Aorta (tissue), 5 donors: ENCODE data around the gene CTNND1. TPM values are rescaled to one million over a fixed set of nuclear protein-coding genes. Genes with fewer than 3 reads are reported as not detected.

Source experiments
- ATAC-seq: fragments of 200-7000 bp; cut with Tn5 transposase; one replicate; pipeline ENCODE4 v1.9.1; 2022; ENCODE audit warnings: moderate library complexity; ENCODE audit not compliant: low FRiP score
- DNase-seq, 2 donors: peaks; one replicate each; pipeline ENCODE4 v3.0.0-alpha.2; 2020
- H3K27ac ChIP-seq, 2 donors: one replicate each; pipeline ENCODE4 v1.5.1; 2013; ENCODE audit warnings: low read length in 2 of 2, mild to moderate bottlenecking in 2 of 2, moderate library complexity in 2 of 2, control low read depth in 1 of 2, inconsistent platforms in 1 of 2, low read depth in 1 of 2
- H3K27me3 ChIP-seq, 2 donors: one replicate each; pipeline ENCODE4 v1.6.1; 2013; ENCODE audit warnings: control low read depth in 1 of 2, low read length in 1 of 2, mild to moderate bottlenecking in 1 of 2, moderate library complexity in 1 of 2; ENCODE audit not compliant: insufficient read depth in 2 of 2, control insufficient read depth in 1 of 2
- H3K36me3 ChIP-seq, 2 donors: one replicate each; pipeline ENCODE4 v1.6.1; 2013; ENCODE audit warnings: control low read depth in 1 of 2, low read length in 1 of 2, mild to moderate bottlenecking in 1 of 2; ENCODE audit not compliant: insufficient read depth in 2 of 2, control insufficient read depth in 1 of 2
- H3K4me1 ChIP-seq, 2 donors: one replicate each; pipeline ENCODE4 v1.6.1; 2013; ENCODE audit warnings: low read length in 2 of 2, control low read depth in 1 of 2, mild to moderate bottlenecking in 1 of 2, moderate library complexity in 1 of 2; ENCODE audit not compliant: insufficient read depth in 2 of 2, control insufficient read depth in 1 of 2
- H3K4me3 ChIP-seq, 2 donors: one replicate each; pipeline ENCODE4 v1.5.1; 2013; ENCODE audit warnings: low read length in 2 of 2, control low read depth in 1 of 2, mild to moderate bottlenecking in 1 of 2
- H3K9me3 ChIP-seq: one replicate; pipeline ENCODE4 v1.6.1; 2013; ENCODE audit warnings: mild to moderate bottlenecking, low read length; ENCODE audit not compliant: control insufficient read depth
- WGBS, 2 donors: extraction: QIAGEN DNeasy Blood & Tissue Kit; methylation state at CpG; one replicate each; pipeline ENCODE4 v1.1.7; 2013; 5-methylcytosine and 5-hydroxymethylcytosine counted together
- intact Hi-C, 2 donors: fragments of 100-400 bp; cut with DNase I; formaldehyde crosslinking; loops; one replicate each; pipeline versions ENCODE4 v1.14.2 to v1.15.0; 2022
- polyA plus RNA-seq, 2 donors: library from polyadenylated mRNA; stranded (reverse); fragments of 200-250 nt; gene quantifications; one replicate each; pipeline ENCODE4 v1.2.3, GENCODE V29; 2013
- total RNA-seq, 2 donors: library from RNA; stranded (reverse); fragmentation: NEBNext Ultra II Directional; extraction: Animal tissue kit (Norgen Biotek cat#: 25700); gene quantifications; one replicate each; pipeline ENCODE4 v1.2.1, GENCODE V29; 2021
- donor health status: healthy with polysubstance abuse.
- donor health status: Bipolar disorder and iron deficiency.
- donor health status: DM: no; HTN: no; CAD: no.
- donor health status: DM: no; HTN: no; CAD: no.
- donor health status: DM: yes; HTN: yes; CAD: no.

Gene CTNND1
- total and polyA plus RNA-seq, 4 donors, result 31.6 to 213 (median 101) TPM

GRCh38 chr11:57792870-57793269 is 31.3 kb downstream of the CTNND1 start:
- Histone ChIP-seq H3K4me1 (peaks cover 1 to 6% of the 10 kb centered on the region in 2 donors), H3K27ac (no peak overlapping the region), H3K9me3 (no peaks in the 10 kb centered on the region), H3K36me3 (peaks cover 3 to 12% of the 10 kb centered on the region in 2 donors), H3K27me3 (no peaks in the 10 kb centered on the region), H3K4me3 (no peak overlapping the region)
- peak; percentile 40 for ATAC-seq
- intact Hi-C loops, result no loop called here
- no peak for DNase-seq

DNA sequence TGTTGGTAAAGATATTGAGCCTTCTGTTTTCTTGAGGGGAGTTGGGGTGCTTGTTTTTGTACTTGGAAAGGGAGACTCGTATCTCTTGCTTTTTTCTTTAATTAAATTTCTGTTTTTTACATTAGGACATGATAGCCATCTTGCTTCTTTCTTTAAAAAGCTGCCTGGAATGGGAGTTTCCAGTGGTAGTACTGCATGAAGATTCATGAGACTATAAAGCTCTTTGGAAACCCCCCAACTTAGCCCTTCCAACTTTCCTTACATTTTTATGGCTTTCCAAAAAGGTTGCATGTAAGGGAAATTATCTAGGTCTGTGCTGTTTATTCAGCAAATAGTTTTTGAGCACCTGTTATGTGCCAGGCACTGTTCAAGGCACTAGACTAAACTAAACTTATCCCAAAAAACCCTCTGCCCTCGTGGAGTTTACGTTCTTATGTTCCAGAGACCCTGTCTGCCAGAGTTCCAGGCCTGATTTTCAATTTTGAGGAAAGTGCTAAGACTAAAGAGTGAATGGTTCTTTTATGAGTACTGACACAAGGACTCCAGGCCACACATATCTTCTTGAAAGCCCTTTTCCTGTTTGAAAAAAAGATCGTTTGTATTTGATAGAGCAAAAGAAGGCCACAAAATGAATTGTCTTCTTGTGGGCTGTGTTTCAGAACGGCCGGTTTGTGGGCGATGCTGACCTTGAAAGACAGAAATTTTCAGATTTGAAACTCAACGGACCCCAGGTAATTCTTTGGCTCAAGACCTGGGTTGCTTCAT is 31.9 kb downstream of the CTNND1 start:
- Histone ChIP-seq H3K9me3 (no peaks in the 10 kb centered on the region), H3K27ac (no peak overlapping the region), H3K4me1 (peaks cover 1 to 5% of the 10 kb centered on the region in 2 donors), H3K27me3 (no peaks in the 10 kb centered on the region), H3K36me3 (peaks cover 3 to 12% of the 10 kb centered on the region in 2 donors), H3K4me3 (no peak overlapping the region)
- DNase-seq, result no peak
- 65 to 70% methylated on average over 8 of the region's 8 CpGs for WGBS, 2 donors
- ATAC-seq, result no peak
- intact Hi-C loops, result no loop called here

GRCh38 chr11:57798905-57799559 is 37.4 kb downstream of the CTNND1 start:
- H3K27me3 ChIP-seq, result no peaks in the 10 kb centered on the region
- no peaks in the 10 kb centered on the region for H3K4me1 ChIP-seq
- H3K27ac ChIP-seq, result peak overlapping the region in 1 of 2 donors; percentile 64
- intact Hi-C loops, result loop anchor here (2.0 to 5.0 kb wide), 2 partner anchors 37 to 56 kb away; partner anchors contain the start of gene CTNND1 (in 2 of the 2)
- 0 to 5% methylated on average over 1 of the region's 1 CpG for WGBS, 2 donors
- H3K9me3 ChIP-seq, result no peaks in the 10 kb centered on the region
- no peak overlapping the region for H3K4me3 ChIP-seq
- DNase-seq, result no peak
- peaks cover 8 to 19% of the 10 kb centered on the region in 2 donors for H3K36me3 ChIP-seq
- peak; percentile 40 for ATAC-seq

GRCh38 chr11:57800444-57801182 is 39.0 kb downstream of the CTNND1 start:
- no peak overlapping the region for H3K4me3 ChIP-seq
- peak overlapping the region in 1 of 2 donors; percentile 8 for H3K27ac ChIP-seq
- WGBS, 2 donors, result 56 to 59% methylated on average over 4 of the region's 4 CpGs
- H3K9me3 ChIP-seq, result no peaks in the 10 kb centered on the region
- no peaks in the 10 kb centered on the region for H3K4me1 ChIP-seq
- intact Hi-C loops, result loop anchor here in 1 of 2 donors (10.0 kb wide), 1 partner anchor 86 kb away; the partner anchor contains the start of genes MED19 and TMX2
- ATAC-seq (peak; percentile 86), DNase-seq (no peak)
- peaks cover 10 to 26% of the 10 kb centered on the region in 2 donors for H3K36me3 ChIP-seq
- H3K27me3 ChIP-seq, result no peaks in the 10 kb centered on the region

DNA sequence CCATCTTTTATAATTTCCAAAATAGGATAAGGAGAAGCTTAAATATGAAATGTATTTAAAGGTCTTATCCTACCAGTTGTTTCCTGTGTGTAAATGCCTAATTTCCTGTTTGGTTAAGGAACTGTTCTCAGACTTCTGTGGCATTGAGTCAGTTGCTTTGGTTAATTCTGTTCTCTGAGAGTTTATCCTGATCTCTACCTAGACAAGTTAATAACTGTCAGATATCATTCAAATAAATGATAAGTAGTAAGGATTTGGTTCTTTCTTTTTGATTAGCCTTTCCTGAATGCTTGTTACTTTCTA is 39.5 kb downstream of the CTNND1 start:
- Histone ChIP-seq H3K36me3 (peaks cover 12 to 25% of the 10 kb centered on the region in 2 donors), H3K27me3 (no peaks in the 10 kb centered on the region), H3K9me3 (no peaks in the 10 kb centered on the region), H3K4me3 (no peak overlapping the region), H3K27ac (no peak overlapping the region), H3K4me1 (no peaks in the 10 kb centered on the region)
- no peak for ATAC-seq
- intact Hi-C loops, result loop anchor here in 1 of 2 donors (10.0 kb wide), 1 partner anchor 86 kb away; the partner anchor contains the start of genes MED19 and TMX2
- DNase-seq, result no peak

DNA sequence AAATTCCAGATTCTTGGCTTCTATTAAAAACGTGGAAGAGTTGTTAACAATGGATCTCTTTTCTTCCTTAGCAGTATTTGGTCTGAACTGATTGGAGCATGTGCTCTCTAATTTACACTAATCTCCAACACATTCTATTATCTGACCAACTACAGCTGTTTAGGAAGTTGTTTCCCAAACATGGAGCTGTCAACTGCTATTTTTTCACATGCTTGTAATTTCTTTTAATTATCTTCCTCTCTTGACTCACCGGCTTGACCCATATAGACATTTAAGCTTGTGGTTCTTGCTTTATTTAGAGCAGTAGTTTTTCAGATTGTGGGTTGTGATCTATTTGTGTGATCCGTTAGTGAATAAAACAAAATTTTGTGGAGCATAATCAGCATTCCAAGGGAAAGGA is 40.8 kb downstream of the CTNND1 start:
- no peak for ATAC-seq
- intact Hi-C loops, result loop anchor here in 1 of 2 donors (10.0 kb wide), 1 partner anchor 88 kb away; the partner anchor contains the start of genes MED19 and TMX2

GRCh38 chr11:57804466-57804865 is 42.9 kb downstream of the CTNND1 start:
- ATAC-seq (no peak), DNase-seq (no peak)
- Histone ChIP-seq H3K9me3 (no peaks in the 10 kb centered on the region), H3K36me3 (peaks cover 18 to 28% of the 10 kb centered on the region in 2 donors), H3K27ac (no peak overlapping the region), H3K27me3 (no peaks in the 10 kb centered on the region), H3K4me1 (no peaks in the 10 kb centered on the region), H3K4me3 (no peak overlapping the region)
- WGBS, 2 donors, result 83 to 86% methylated on average over 3 of the region's 3 CpGs
- intact Hi-C loops, result loop anchor here in 1 of 2 donors (10.0 kb wide), 1 partner anchor 90 kb away; the partner anchor contains the start of genes MED19 and TMX2

More for the DNA sequence above, 40.8 kb downstream of the CTNND1 start:
- Histone ChIP-seq H3K9me3 (no peaks in the 10 kb centered on the region), H3K27me3 (no peaks in the 10 kb centered on the region), H3K36me3 (peaks cover 9 to 20% of the 10 kb centered on the region in 2 donors), H3K4me1 (no peaks in the 10 kb centered on the region), H3K27ac (no peak overlapping the region), H3K4me3 (no peak overlapping the region)
- DNase-seq, result no peak
- 62 to 73% methylated on average over 3 of the region's 3 CpGs for WGBS, 2 donors

- Histone ChIP-seq H3K4me3 (no peak overlapping the region), H3K36me3 (peaks cover 18 to 28% of the 10 kb centered on the region in 2 donors), H3K27ac (no peak overlapping the region), H3K4me1 (no peaks in the 10 kb centered on the region), H3K27me3 (no peaks in the 10 kb centered on the region), H3K9me3 (no peaks in the 10 kb centered on the region)
- no peak for ATAC-seq
- WGBS, 2 donors, result 76 to 78% methylated on average over 3 of the region's 3 CpGs
- intact Hi-C loops, result loop anchor here in 1 of 2 donors (10.0 kb wide), 1 partner anchor 91 kb away; the partner anchor contains the start of genes MED19 and TMX2
- DNase-seq, result no peak
Measured at GRCh38 chr11:57805780-57806179, 44.2 kb downstream of the CTNND1 start.
